GM12874 (cell line): ENCODE results near the gene CSNK1G2.

Source experiments
- CTCF ChIP-seq: IDR thresholded peaks from 2 replicates; pipeline ENCODE4 v1.5.1; 2011; ENCODE audit warnings: low read depth, mild to moderate bottlenecking, control low read depth, low read length, moderate library complexity; ENCODE audit not compliant: insufficient read depth

The CSNK1G2 gene

GRCh38 chr19:1987197-1988187 is 46.5 kb downstream of the CSNK1G2 start:
- TF ChIP-seq CTCF: no peak

- TF ChIP-seq CTCF: no peak
These were observed 48.7 kb downstream of the CSNK1G2 start for GRCh38 chr19:1989513-1990229.

GRCh38 chr19:1990230-1991017 is 49.5 kb downstream of the CSNK1G2 start:
- TF ChIP-seq CTCF: no peak

- TF ChIP-seq CTCF: no peak
These were observed 50.3 kb downstream of the CSNK1G2 start for GRCh38 chr19:1991018-1991913.

- no peak for TF ChIP-seq CTCF
These were observed 51.8 kb downstream of the CSNK1G2 start for GRCh38 chr19:1992759-1993260.

GRCh38 chr19:1997353-1998233 is 56.6 kb downstream of the CSNK1G2 start:
- TF ChIP-seq CTCF: no peak
